SKM-1 (cell line): Measurements from ENCODE around the gene U2AF1.
"Not testable (repeated sequence)": the region's sequence is repeated elsewhere in the genome, so short reads cannot be mapped to it uniquely, and the experiment has no call there.

Experiments used
- DNase-seq: peaks from one replicate; lab custom pipeline; 2025; ENCODE audit not compliant: unreplicated experiment; lab: John Stamatoyannopoulos, UW

The U2AF1 gene

GRCh38 chr21:43106965-43107793 lies at the start of gene U2AF1:
Gene U2AF1, minus strand, starts transcription at chr21:43107570. Its CDS starts 76 bp downstream, at chr21:43107494.
- not testable (repeated sequence) for DNase-seq

GRCh38 chr21:43153601-43154000 lies 46.2 kb upstream of the U2AF1 start:
- DNase-seq, result not testable (repeated sequence)

GRCh38 chr21:43149344-43149743 lies 42.0 kb upstream of the U2AF1 start:
- DNase-seq, result not testable (repeated sequence)

- DNase-seq, result not testable (repeated sequence)
Observed at GRCh38 chr21:43147999-43148398, 40.6 kb upstream of the U2AF1 start.

GRCh38 chr21:43146637-43147036 lies 39.3 kb upstream of the U2AF1 start:
- not testable (repeated sequence) for DNase-seq

GRCh38 chr21:43141407-43141806 lies 34.0 kb upstream of the U2AF1 start:
- not testable (repeated sequence) for DNase-seq

GRCh38 chr21:43138944-43139343 lies 31.6 kb upstream of the U2AF1 start:
- DNase-seq, result not testable (repeated sequence)

- DNase-seq, result not testable (repeated sequence)
Observed at GRCh38 chr21:43134520-43134919, 27.1 kb upstream of the U2AF1 start.

- DNase-seq, result not testable (repeated sequence)
Observed at GRCh38 chr21:43130094-43130493, 22.7 kb upstream of the U2AF1 start.

- DNase-seq, result not testable (repeated sequence)
Observed at GRCh38 chr21:43115956-43116355, 8.6 kb upstream of the U2AF1 start.

GRCh38 chr21:43114483-43114882 lies 7.1 kb upstream of the U2AF1 start:
- DNase-seq, result not testable (repeated sequence)

- DNase-seq, result not testable (repeated sequence)
Observed at GRCh38 chr21:43109006-43109405, 1.6 kb upstream of the U2AF1 start.

- DNase-seq, result not testable (repeated sequence)
Observed at GRCh38 chr21:43108177-43108576, 807 bp upstream of the U2AF1 start.

GRCh38 chr21:43107794-43108137 lies 396 bp upstream of the U2AF1 start:
- DNase-seq, result not testable (repeated sequence)

GRCh38 chr21:43104642-43105041 lies 2.7 kb downstream of the U2AF1 start:
- not testable (repeated sequence) for DNase-seq

- not testable (repeated sequence) for DNase-seq
Observed at GRCh38 chr21:43102281-43102680, 5.1 kb downstream of the U2AF1 start.

GRCh38 chr21:43101676-43102075 lies 5.7 kb downstream of the U2AF1 start:
- DNase-seq, result not testable (repeated sequence)

GRCh38 chr21:43101000-43101399 lies 6.4 kb downstream of the U2AF1 start:
- not testable (repeated sequence) for DNase-seq

- DNase-seq, result not testable (repeated sequence)
Observed at GRCh38 chr21:43091979-43092614, 15.3 kb downstream of the U2AF1 start.

- DNase-seq, result not testable (repeated sequence)
Observed at GRCh38 chr21:43090947-43091346, 16.4 kb downstream of the U2AF1 start.

GRCh38 chr21:43089463-43089862 lies 17.9 kb downstream of the U2AF1 start:
- not testable (repeated sequence) for DNase-seq
